Endodermal cell (in vitro differentiated cells): Measurements from ENCODE around the gene GNB3. TPM values are rescaled to one million over a fixed set of nuclear protein-coding genes. Genes with fewer than 3 reads are reported as not detected.

Experiments used
- DNase-seq: peaks from one replicate; pipeline ENCODE4 v3.0.0-alpha.2; 2017
- H3K27ac ChIP-seq: 2 replicates; pipeline ENCODE4 v1.5.1; 2013; ENCODE audit warnings: mild to moderate bottlenecking, low read depth, low read length, moderate library complexity
- H3K27me3 ChIP-seq: 2 replicates; pipeline ENCODE4 v1.6.1; 2013; ENCODE audit warnings: mild to moderate bottlenecking, low read length, moderate library complexity; ENCODE audit not compliant: insufficient read depth, control insufficient read depth, poor library complexity, severe bottlenecking
- H3K36me3 ChIP-seq: 2 replicates; pipeline ENCODE4 v1.7.0; 2013; ENCODE audit warnings: mild to moderate bottlenecking, low read length, moderate library complexity; ENCODE audit not compliant: control insufficient read depth, insufficient read depth
- H3K4me1 ChIP-seq: one replicate; pipeline ENCODE4 v1.7.0; 2013; ENCODE audit warnings: low read length; ENCODE audit not compliant: control insufficient read depth, insufficient read depth
- H3K4me3 ChIP-seq: 2 replicates; pipeline ENCODE4 v1.5.1; 2013; ENCODE audit warnings: mild to moderate bottlenecking, low read length, moderate library complexity
- H3K9ac ChIP-seq: 2 replicates; pipeline ENCODE4 v1.6.1; 2013; ENCODE audit warnings: mild to moderate bottlenecking, low read length, moderate library complexity; ENCODE audit not compliant: poor library complexity, severe bottlenecking; ENCODE audit errors: extremely low read depth
- H3K9me3 ChIP-seq: 2 replicates; pipeline ENCODE4 v1.6.1; 2013; ENCODE audit warnings: mild to moderate bottlenecking, low read length, moderate library complexity; ENCODE audit not compliant: control insufficient read depth
- H3K27ac Mint-ChIP-seq: 2 replicates; pipeline ENCODE4 v1.8.0; 2020; ENCODE audit warnings: mixed read lengths
- H3K27me3 Mint-ChIP-seq: 2 replicates; pipeline ENCODE4 v1.8.0; 2021; ENCODE audit warnings: mild to moderate bottlenecking, mixed read lengths; ENCODE audit not compliant: insufficient read depth
- H3K36me3 Mint-ChIP-seq: 2 replicates; pipeline ENCODE4 v1.8.0; 2020; ENCODE audit warnings: low read depth, mixed read lengths
- H3K4me1 Mint-ChIP-seq: 2 replicates; pipeline ENCODE4 v1.8.0; 2020; ENCODE audit warnings: mixed read lengths
- H3K4me3 Mint-ChIP-seq: 2 replicates; pipeline ENCODE4 v1.8.0; 2020; ENCODE audit warnings: mild to moderate bottlenecking, moderate library complexity, mixed read lengths
- H3K9me3 Mint-ChIP-seq: 2 replicates; pipeline ENCODE4 v1.8.0; 2020; ENCODE audit warnings: mild to moderate bottlenecking, mixed read lengths
- CTCF ChIP-seq: fragments of 200-600 bp; sonication (generic); conservative IDR thresholded peaks from 2 replicates; pipeline ENCODE4 v1.5.0; 2021; ENCODE audit warnings: antibody characterized with exemption, mild to moderate bottlenecking
- WGBS, 2 experiments: methylation state at CpG; one replicate each; pipeline versions ENCODE4 v1.1.5 to v1.1.7; 2013; ENCODE audit warnings: missing lambda C conversion rate in 2 of 2, mixed read lengths in 1 of 2; ENCODE audit not compliant: insufficient coverage in 1 of 2, insufficient read length in 1 of 2; 5-methylcytosine and 5-hydroxymethylcytosine counted together
- total RNA-seq, 2 donors: library from RNA; stranded (reverse); fragmentation: NEBNext Ultra II Directional in 1 of 2; extraction: Animal tissue kit (Norgen Biotek cat#: 25700) in 1 of 2; gene quantifications; 2 replicates in 1 of 2; 3 replicates in 1 of 2; pipeline ENCODE4 v1.2.1, GENCODE V29; 2021

The GNB3 gene
- total RNA-seq, 2 donors from 2014 or later: 10.0 to 17.1 TPM

- Histone ChIP-seq H3K27ac (no peak overlapping the region), H3K9me3 (no peaks in the 10 kb centered on the region), H3K4me1 (peaks cover 5% of the 10 kb centered on the region), H3K27me3 (peaks cover 22% of the 10 kb centered on the region), H3K36me3 (no peaks in the 10 kb centered on the region), H3K9ac (no peak overlapping the region), H3K4me3 (no peak overlapping the region)
- TF ChIP-seq CTCF: no peak
- H3K4me3 Mint-ChIP-seq: no peak overlapping the region
- H3K4me1 Mint-ChIP-seq: peaks cover 40% of the 10 kb centered on the region
- WGBS, 2 experiments: 95% methylated on average over 4 of the region's 4 CpGs; no CpG with 5 or more reads in 1 of the 2 experiments
- H3K9me3 Mint-ChIP-seq: no peaks in the 10 kb centered on the region
- DNase-seq: no peak
- no peak overlapping the region for H3K27ac Mint-ChIP-seq
- H3K36me3 Mint-ChIP-seq: no peaks in the 10 kb centered on the region
- H3K27me3 Mint-ChIP-seq: peaks cover 46% of the 10 kb centered on the region
Observed at GRCh38 chr12:6813363-6813762, 27.4 kb upstream of the GNB3 start.

- Histone ChIP-seq H3K27ac (no peak overlapping the region), H3K9ac (no peak overlapping the region), H3K9me3 (no peaks in the 10 kb centered on the region), H3K4me1 (peaks cover 9% of the 10 kb centered on the region), H3K27me3 (peaks cover 22% of the 10 kb centered on the region), H3K4me3 (no peak overlapping the region), H3K36me3 (no peaks in the 10 kb centered on the region)
- no peak for DNase-seq
- Mint-ChIP-seq H3K4me1 (peaks cover 46% of the 10 kb centered on the region), H3K27ac (no peak overlapping the region), H3K4me3 (no peak overlapping the region), H3K27me3 (peaks cover 71% of the 10 kb centered on the region), H3K9me3 (no peaks in the 10 kb centered on the region), H3K36me3 (no peaks in the 10 kb centered on the region)
- no peak for TF ChIP-seq CTCF
- 75 to 84% methylated on average over 3 of the region's 3 CpGs for whole genome bisulfite sequencing, 2 experiments
Observed at GRCh38 chr12:6816598-6816997, 24.1 kb upstream of the GNB3 start.

GRCh38 chr12:6817098-6817497, 23.6 kb upstream of the GNB3 start:
- no peaks in the 10 kb centered on the region for H3K9me3 ChIP-seq
- DNase-seq: peak; percentile 50
- peaks cover 9% of the 10 kb centered on the region for H3K4me1 ChIP-seq
- H3K9me3 Mint-ChIP-seq: no peaks in the 10 kb centered on the region
- H3K4me3 ChIP-seq: no peak overlapping the region
- H3K36me3 ChIP-seq: no peaks in the 10 kb centered on the region
- H3K4me3 Mint-ChIP-seq: no peak overlapping the region
- peaks cover 22% of the 10 kb centered on the region for H3K27me3 ChIP-seq
- peaks cover 46% of the 10 kb centered on the region for H3K4me1 Mint-ChIP-seq
- H3K27me3 Mint-ChIP-seq: peaks cover 76% of the 10 kb centered on the region
- TF ChIP-seq CTCF: no peak
- no peak overlapping the region for H3K27ac ChIP-seq
- no peaks in the 10 kb centered on the region for H3K36me3 Mint-ChIP-seq
- no peak overlapping the region for H3K27ac Mint-ChIP-seq
- H3K9ac ChIP-seq: no peak overlapping the region
- 89 to 96% methylated on average over 5 to 8 of the region's 8 CpGs for WGBS, 2 experiments
